ENCODE results near the gene CLHC1.
"Not testable (repeated sequence)": the region's sequence is repeated elsewhere in the genome, so short reads cannot be mapped to it uniquely, and the experiment has no call there.

Gene CLHC1

DNA sequence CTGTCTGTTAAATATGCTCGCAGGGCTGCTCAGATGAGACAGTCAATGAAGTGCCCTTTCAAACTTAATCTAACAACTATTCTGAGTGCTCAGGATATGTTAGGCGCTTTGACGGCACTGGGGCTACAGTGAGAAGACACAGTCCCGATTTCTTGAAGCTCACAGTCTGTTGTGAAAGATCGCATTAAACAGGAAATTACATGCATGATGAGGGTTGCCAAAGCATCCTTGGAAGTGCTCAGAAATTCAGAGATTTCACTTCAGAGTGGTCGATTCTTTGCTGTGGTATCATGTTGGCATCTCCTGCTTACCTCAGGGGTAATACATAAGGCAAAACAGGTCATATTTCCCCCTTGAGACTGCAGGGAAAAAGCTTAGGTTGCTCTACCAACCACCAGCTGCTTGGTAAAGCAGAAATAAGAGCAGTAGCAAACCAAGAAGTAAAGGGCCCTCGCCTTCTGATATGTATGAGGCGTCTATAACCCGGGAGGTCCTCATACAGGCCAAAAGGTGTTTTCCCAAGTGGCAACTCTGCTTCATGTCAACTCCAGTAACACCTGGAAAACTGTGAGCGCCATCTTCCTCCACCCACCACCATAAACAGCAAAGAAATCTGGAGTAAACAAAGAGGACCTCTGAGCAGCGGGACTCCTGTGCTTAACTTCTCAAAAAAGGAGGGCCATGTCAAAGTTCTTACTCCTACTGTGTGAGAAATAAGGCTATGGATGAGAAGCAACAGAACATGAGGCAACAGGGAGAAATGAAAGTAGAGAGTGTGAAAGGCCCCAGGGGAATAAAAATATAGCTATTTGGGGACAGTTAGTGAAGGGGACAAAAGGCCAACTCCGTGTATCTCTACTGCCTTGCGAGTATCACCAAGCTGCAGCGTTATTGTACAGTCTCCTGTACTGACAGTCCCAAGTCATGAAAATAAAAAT is 79.3 kb downstream of the CLHC1 start:
- no peak for DNase-seq

DNA sequence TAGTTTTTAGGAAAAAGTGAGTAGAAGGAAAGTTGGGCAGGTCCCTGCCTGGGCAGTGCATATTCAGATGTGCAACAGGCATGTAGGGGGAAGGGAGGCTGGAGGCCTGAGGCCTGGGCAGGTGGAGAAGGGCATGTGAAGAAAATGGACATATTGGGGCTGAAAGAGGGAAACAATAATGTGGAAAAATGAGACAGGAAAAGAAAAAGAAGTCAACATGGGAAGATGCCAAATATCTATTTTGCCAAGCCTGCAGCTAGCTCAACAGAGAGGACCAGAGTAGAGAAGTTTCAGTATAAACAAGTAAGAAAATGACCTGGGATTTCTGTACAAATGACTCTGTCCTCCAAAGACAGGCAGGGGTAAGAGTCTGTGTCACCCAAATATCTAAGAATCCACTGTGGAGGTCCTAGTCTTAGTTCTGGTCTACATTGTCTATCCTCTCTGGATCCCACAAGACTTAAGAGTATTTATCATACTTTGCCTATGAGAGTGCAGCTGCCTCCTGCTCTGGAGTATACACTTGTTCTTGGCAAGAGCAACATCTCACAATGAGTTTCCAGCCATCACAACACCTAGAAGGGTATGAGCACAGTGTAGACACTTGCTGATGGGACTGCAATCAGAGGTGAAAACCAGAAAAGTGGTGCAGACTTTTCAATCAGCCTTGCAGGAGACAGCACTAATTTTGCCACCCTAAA is 80.2 kb downstream of the CLHC1 start:
- DNase-seq: no peak

GRCh38 chr2:55150834-55151233 is 81.3 kb downstream of the CLHC1 start:
- DNase-seq: no peak

DNA sequence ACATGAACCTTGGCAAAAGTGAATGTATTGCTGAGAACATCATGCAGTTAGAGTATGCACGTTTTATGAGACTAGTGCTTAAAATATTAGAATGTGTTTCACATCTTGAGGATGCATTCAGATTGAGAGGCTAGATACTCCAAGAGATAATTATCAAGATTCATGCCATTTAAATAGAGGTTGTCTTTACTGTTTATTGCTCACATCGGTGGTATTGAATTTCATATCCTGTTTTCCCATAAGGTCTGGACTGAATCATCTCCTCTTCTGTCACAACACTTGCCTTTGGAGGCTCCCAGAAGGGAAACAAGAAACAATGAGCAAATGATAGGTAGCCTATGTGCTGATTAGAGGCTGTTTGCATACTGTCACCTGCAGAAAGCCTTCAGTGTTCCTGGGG is 83.8 kb downstream of the CLHC1 start:
- peak; percentile 66 for DNase-seq

GRCh38 chr2:55147531-55147930 is 84.6 kb downstream of the CLHC1 start:
- no peak for DNase-seq

DNA sequence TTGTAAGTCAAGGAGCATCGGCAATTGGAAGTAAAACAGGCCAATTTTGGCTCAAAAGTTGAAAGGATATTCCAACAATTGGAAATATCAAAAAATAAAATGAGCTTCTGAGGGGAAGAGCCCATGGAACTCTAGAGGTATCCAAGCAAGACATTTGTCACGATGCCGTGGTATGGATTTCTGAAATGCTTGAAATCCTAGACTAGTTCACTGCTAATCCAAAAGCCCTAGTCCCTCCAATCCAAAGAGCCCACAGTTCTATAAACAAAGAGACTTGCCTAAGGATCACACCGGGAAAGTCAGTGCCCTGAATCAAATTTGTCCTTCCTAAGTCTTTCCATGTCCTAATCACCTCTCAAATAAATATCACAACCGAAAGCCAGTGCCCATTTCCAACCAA is 85.1 kb downstream of the CLHC1 start:
- DNase-seq: no peak

GRCh38 chr2:55146263-55146662 is 85.8 kb downstream of the CLHC1 start:
- no peak for DNase-seq

DNA sequence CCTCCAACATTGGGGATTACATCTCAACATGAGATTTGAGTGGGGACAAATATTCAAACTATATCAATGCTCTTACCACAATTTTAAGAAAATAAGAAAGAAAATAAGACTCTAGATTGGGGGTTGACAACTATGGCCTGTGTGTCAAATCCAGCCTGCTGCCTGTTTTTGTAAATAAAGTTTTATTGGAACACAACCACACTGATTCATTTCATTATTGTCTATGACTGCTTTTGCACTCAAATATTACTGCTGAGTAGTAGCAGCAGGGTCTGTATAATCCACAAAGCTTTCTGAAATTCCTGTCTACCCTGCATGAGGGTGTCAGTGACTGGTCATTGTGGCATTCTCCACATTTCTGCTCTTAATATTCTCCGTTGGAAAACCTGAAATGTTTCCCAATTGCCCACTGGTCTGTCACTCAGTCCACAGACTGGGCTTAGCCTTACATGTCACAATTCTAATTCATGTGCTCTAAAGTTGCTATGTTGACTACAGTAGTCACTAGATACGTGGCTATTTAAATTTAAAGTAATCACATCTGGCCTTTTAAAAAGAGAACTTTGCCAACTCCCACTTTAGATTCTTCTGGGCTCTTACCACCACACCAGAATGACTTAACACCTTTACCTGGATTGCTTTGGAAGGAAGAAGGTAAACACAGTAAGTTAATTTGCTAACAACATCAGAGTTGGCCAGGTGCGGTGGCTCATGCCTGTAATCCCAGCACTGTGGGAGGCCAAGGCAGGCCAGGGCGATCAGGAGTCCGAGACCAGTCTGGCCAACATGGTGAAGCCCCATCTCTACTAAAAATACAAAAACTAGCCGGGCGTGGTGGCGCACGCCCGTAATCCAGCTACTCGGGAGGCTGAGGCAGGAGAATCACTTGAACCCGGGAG is 86.9 kb downstream of the CLHC1 start:
- DNase-seq: no peak

DNA sequence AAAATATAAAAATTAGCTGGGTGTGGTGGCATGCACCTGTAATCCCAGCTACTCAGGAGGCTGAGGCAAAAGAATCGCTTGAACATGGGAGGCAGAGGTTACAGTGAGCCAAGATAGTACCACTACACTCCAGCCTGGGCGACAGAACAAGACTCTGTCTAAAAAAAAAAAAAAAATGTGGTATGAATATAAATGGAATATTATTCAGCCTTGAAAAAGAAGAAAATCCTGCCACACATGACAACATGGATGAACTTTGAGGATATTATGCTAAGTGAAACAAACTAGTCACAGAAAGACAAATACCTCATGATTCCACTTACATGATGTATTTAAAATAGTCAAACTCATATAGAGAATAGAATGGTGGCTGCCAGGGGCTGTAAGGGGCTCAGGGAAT is 88.4 kb downstream of the CLHC1 start:
- not testable (repeated sequence) for DNase-seq

- no peak for DNase-seq
These were observed 89.6 kb downstream of the CLHC1 start for GRCh38 chr2:55142518-55142917.

DNA sequence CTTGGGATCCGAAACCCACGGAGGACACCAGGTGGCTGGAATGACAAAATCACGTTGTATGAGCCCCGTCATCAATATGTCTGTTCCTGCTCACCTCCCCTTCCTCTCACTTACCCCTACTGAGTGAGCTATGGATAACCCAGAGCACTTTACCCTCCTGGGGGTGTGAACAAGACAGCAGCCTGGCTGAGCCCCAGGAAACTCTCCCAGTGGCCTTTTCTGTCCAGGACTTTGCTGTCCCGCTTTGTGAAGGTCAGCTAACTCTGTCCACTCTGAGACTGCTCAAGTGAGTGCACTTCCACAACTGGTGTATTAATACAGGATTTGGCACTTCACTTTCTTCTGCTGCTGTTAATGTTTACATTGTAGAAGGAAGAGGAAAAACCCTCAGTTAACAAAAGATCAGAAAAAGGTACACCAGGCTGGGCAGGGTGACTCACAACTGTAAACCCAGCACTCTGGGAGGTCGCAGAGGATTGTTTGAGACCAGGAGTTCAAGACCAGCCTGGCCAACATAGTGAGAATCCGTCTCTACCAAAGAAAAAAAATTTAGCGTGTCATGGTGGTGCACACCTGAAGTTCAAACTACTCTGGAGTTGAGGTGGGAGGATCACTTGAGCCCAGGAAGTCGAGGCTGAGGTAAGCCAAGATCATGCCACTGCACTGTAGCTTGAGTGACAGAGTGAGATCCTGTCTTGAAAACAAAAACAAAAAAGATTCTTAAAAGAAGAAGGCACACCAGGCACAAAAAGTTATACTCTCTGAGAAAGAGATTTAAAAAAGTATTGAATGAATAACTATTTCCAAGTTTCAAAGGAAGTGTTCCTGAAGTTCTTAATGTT is 90.3 kb downstream of the CLHC1 start:
- no peak for DNase-seq

GRCh38 chr2:55140316-55141219 is 91.5 kb downstream of the CLHC1 start:
- no peak for DNase-seq

DNA sequence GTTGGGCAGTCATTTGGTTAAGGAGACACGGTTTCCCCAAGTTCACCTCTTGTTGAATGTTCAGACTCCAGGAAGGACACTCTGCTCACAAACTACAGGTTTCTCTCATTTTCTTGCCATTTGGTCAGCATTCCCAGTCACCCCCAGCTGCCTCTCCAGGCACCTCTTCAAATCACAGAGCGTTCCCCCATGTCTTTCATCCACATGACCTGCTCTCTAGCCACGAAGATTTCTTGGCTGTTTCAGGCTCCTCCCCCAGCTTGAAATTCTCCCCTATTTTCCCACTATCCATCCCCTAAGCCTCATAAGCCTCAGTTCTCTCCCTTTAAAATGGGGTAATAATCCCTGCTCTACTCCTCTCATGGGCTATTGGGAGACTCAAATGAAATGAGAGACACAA is 92.8 kb downstream of the CLHC1 start:
- DNase-seq: no peak

DNA sequence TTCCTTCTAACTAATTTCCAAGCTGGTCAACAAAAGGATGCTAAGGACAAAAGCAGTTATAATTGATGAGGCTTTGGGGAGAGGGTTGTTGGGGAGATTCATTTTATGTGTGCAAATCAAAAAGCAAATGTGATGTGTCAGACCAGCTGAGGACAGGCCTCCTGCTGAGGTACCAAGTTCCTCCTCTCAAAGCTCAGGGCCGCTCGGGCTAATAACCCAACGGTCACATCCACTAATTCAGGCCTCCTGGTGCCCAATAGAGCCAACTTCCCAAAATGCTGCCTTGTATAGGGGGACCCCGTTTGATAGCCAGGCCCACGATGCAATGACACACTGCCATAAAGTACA is 93.2 kb downstream of the CLHC1 start:
- DNase-seq: no peak

GRCh38 chr2:55138014-55138881 is 93.8 kb downstream of the CLHC1 start:
- no peak for DNase-seq

DNA sequence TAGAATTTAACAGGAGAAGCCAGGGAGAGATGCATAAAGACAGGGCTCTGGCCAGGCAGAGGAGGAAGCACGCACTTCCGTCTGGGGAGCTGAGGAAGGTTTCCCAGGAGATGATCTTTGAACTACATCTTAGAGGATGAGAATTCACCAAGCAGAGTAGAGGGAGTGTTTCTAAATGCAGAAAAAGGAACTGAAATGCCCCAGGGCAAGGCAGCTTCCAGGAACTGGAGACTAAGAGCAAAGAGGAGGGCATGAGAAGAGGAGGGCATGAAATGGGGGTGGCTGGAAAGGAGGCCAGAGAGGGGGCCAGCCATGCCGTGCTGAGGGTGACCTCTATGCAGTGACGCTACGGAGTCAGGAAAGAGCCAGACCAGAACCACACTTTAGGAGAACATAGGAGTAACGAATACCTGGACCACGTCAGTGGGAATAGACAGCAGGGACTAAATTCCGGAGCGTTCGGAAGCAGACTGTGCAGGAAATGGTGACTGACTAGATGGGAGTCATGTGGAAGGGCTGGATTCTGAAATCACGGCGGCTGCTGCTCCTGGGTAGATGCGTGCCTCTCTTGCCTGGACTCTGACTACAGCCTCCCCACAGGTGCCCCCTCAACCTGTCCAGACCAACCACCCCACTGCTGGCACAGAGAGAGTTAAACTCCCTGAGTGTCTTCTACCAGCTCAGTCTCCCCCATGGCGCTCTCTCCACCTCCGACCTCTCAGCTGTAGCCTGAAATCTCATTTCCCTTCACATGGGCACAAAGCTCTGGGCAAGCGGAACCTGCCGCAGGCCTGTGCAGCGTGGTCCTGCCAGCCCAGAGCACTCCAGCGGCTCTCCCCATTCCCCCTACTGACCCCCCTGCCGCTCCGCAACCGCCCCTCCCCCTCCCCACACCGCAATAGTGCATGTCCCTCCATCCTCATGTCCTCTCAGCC is 94.8 kb downstream of the CLHC1 start:
- DNase-seq: no peak

- DNase-seq: no peak
These were observed 96.0 kb downstream of the CLHC1 start for GRCh38 chr2:55136138-55136541.

DNA sequence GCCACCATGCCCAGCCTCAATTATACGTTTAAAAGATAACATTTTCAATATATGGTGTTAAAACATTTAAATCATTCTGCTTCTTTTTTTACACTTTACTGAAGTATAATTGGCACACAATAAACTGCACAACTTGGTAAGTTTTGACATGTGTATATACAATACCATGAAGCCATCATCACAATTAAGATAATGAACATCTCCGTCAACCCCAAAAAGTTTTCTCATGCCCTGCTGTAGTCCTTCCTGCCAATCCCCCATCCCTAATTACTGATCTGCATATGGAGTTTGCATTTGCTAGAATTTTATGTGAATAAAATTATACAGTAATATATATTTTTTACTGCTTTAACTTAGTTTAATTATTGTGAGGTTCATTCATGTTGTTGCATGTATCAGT is 96.6 kb downstream of the CLHC1 start:
- DNase-seq: no peak

DNA sequence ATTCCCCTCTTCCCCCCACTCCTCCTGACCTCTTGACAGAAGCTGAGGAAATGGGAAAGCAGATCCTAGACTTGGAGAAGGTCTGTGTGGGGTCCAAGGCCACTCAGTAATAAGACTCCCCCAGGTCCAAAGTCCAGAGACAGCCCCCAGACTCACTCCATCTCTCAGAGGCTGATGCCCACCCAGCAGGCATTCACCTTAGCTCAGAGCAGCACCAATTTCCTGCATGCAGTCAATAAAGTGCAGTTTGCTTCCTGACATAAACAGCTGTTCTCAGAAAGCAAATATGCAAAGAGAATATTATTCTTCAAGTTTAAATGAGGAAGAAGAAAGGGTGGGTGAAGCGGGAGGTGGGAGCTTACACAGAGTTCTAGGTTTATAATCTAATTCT is 97.8 kb downstream of the CLHC1 start:
- DNase-seq: no peak

Measured in COR-L47 (cell line).